ENCODE measurements around the gene FARS2.

The FARS2 gene

DNA sequence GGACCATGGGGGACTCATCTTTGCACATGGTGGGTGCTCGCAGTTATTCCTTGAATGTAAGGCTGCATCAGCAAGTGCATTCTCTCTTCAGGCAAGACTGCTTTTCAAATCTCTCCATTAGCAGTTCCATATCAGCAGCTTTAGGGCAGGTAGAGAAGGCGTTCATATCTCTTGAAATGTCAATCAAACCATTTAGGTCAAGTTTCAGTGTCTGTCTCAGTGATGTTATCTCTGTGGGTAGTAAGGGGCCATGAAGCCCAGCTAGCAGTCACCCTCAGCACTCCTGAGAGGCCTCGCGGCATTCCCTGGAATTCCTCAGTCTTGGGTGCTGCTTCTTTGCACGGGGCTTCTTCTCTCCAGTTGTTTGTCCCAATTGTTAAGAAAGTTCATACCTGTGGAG lies 24.2 kb downstream of the FARS2 start:
- no peak overlapping the region for H3K4me3 ChIP-seq (replicated peaks; ENCODE audit: low read depth, low read length)
- TF ChIP-seq, protein P1, sequence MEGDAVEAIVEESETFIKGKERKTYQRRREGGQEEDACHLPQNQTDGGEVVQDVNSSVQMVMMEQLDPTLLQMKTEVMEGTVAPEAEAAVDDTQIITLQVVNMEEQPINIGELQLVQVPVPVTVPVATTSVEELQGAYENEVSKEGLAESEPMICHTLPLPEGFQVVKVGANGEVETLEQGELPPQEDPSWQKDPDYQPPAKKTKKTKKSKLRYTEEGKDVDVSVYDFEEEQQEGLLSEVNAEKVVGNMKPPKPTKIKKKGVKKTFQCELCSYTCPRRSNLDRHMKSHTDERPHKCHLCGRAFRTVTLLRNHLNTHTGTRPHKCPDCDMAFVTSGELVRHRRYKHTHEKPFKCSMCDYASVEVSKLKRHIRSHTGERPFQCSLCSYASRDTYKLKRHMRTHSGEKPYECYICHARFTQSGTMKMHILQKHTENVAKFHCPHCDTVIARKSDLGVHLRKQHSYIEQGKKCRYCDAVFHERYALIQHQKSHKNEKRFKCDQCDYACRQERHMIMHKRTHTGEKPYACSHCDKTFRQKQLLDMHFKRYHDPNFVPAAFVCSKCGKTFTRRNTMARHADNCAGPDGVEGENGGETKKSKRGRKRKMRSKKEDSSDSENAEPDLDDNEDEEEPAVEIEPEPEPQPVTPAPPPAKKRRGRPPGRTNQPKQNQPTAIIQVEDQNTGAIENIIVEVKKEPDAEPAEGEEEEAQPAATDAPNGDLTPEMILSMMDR (IDR thresholded peaks at IDR 0.05; ENCODE audit: insufficient read depth, low read length, poor library complexity, severe bottlenecking), result no peak
- no peak for DNase-seq (ENCODE audit: extremely low read depth, insufficient read length)
- H3K27me3 ChIP-seq (replicated peaks; ENCODE audit: control insufficient read depth, insufficient read depth, low read length), result no peaks in the 10 kb centered on the region
- no peaks in the 10 kb centered on the region for H3K36me3 ChIP-seq (ENCODE audit: control insufficient read depth, insufficient read depth, low read length)

GRCh38 chr6:5286780-5287179 lies 25.5 kb downstream of the FARS2 start:
- Histone ChIP-seq H3K27me3 (replicated peaks; ENCODE audit: control insufficient read depth, insufficient read depth, low read length) (no peaks in the 10 kb centered on the region), H3K36me3 (ENCODE audit: control insufficient read depth, insufficient read depth, low read length) (no peaks in the 10 kb centered on the region), H3K4me3 (replicated peaks; ENCODE audit: low read depth, low read length) (no peak overlapping the region)
- TF ChIP-seq, protein P1 (IDR thresholded peaks at IDR 0.05; ENCODE audit: insufficient read depth, low read length, poor library complexity, severe bottlenecking), result no peak
- DNase-seq (ENCODE audit: extremely low read depth, insufficient read length), result no peak

GRCh38 chr6:5287205-5287965 lies 26.1 kb downstream of the FARS2 start:
- Histone ChIP-seq H3K36me3 (ENCODE audit: control insufficient read depth, insufficient read depth, low read length) (no peaks in the 10 kb centered on the region), H3K27me3 (replicated peaks; ENCODE audit: control insufficient read depth, insufficient read depth, low read length) (no peaks in the 10 kb centered on the region), H3K4me3 (replicated peaks; ENCODE audit: low read depth, low read length) (no peak overlapping the region)
- TF ChIP-seq, protein P1 (IDR thresholded peaks at IDR 0.05; ENCODE audit: insufficient read depth, low read length, poor library complexity, severe bottlenecking), result no peak
- DNase-seq (ENCODE audit: extremely low read depth, insufficient read length), result no peak

DNA sequence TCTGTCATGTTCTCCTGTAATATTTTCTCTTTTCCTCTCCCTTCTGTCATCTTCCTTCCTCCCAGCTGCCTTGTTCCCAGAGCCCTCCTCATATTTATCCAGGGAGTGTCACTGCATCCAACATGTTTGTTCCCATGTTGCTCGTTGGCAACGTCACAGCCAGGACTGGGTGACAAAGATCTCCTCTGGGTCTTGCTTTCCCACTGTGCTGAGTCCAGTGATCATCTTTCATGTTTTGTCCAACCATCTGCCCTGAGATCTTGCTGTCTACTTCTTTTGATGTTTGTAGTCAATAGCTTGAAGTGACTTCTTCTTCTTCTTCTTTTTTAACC lies 26.6 kb downstream of the FARS2 start:
- no peak for DNase-seq (ENCODE audit: extremely low read depth, insufficient read length)
- no peaks in the 10 kb centered on the region for H3K27me3 ChIP-seq (replicated peaks; ENCODE audit: control insufficient read depth, insufficient read depth, low read length)
- TF ChIP-seq, protein P1 (IDR thresholded peaks at IDR 0.05; ENCODE audit: insufficient read depth, low read length, poor library complexity, severe bottlenecking), result no peak
- no peaks in the 10 kb centered on the region for H3K36me3 ChIP-seq (ENCODE audit: control insufficient read depth, insufficient read depth, low read length)
- no peak overlapping the region for H3K4me3 ChIP-seq (replicated peaks; ENCODE audit: low read depth, low read length)

DNA sequence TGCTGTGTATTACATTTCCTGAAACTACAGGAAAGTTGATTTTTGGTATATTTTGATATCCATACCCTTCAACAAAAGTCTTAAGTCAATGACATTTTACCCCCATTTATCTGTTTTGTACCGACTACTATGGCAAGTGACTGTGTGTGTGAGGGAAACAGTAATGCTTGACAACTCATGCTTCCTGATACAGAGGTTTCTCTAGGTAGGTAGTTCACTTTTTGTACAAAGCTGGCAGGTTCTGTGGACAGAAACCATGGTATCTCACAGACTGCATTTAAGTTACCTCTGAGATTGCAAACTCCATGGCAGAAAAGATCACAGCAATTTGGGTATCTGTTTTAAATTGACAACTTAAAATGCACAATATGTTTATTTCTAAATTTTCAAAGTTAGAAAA lies 28.8 kb downstream of the FARS2 start:
- Histone ChIP-seq H3K4me3 (replicated peaks; ENCODE audit: low read depth, low read length) (no peak overlapping the region), H3K36me3 (ENCODE audit: control insufficient read depth, insufficient read depth, low read length) (no peaks in the 10 kb centered on the region), H3K27me3 (replicated peaks; ENCODE audit: control insufficient read depth, insufficient read depth, low read length) (no peaks in the 10 kb centered on the region)
- DNase-seq (ENCODE audit: extremely low read depth, insufficient read length), result no peak
- TF ChIP-seq, protein P1 (IDR thresholded peaks at IDR 0.05; ENCODE audit: insufficient read depth, low read length, poor library complexity, severe bottlenecking), result no peak

- no peak overlapping the region for H3K4me3 ChIP-seq (replicated peaks; ENCODE audit: low read depth, low read length)
- DNase-seq (ENCODE audit: extremely low read depth, insufficient read length), result no peak
- H3K36me3 ChIP-seq (ENCODE audit: control insufficient read depth, insufficient read depth, low read length), result no peaks in the 10 kb centered on the region
- H3K27me3 ChIP-seq (replicated peaks; ENCODE audit: control insufficient read depth, insufficient read depth, low read length), result no peaks in the 10 kb centered on the region
- TF ChIP-seq, protein P1 (IDR thresholded peaks at IDR 0.05; ENCODE audit: insufficient read depth, low read length, poor library complexity, severe bottlenecking), result no peak
Observed at GRCh38 chr6:5290500-5290899, 29.2 kb downstream of the FARS2 start.
